CD14-positive monocyte (primary cell): ENCODE data around the gene ICAM3. TPM values are rescaled to one million over a fixed set of nuclear protein-coding genes. Genes with fewer than 3 reads are reported as not detected.

Experiments used
- DNase-seq, 3 donors: peaks; one replicate each; pipeline ENCODE4 v3.0.0-alpha.2; 2011 to 2022
- H2AFZ ChIP-seq: 2 replicates; pipeline ENCODE4 v1.6.0; 2012; ENCODE audit warnings: mild to moderate bottlenecking, low read depth, low read length, inconsistent platforms; ENCODE audit not compliant: insufficient read depth, poor library complexity, severe bottlenecking
- H3K27ac ChIP-seq, 2 donors: 1 replicate in 1 of 2; 2 replicates in 1 of 2; pipeline ENCODE4 v1.5.1; 2012 to 2013; ENCODE audit warnings: low read length in 2 of 2, control low read depth in 1 of 2, inconsistent platforms in 1 of 2, low read depth in 1 of 2, mild to moderate bottlenecking in 1 of 2
- H3K27me3 ChIP-seq, 2 donors: one replicate each; pipeline versions ENCODE4 v1.6.0 to v1.6.1; 2011 to 2013; ENCODE audit warnings: low read length in 2 of 2; ENCODE audit not compliant: control insufficient read depth in 2 of 2, insufficient read depth in 2 of 2
- H3K36me3 ChIP-seq, 2 donors: replicated peaks in 1 of 2; 1 replicate in 1 of 2; 2 replicates in 1 of 2; pipeline versions ENCODE4 v1.5.1 to v1.6.1; 2012 to 2013; ENCODE audit warnings: low read length in 2 of 2, control low read depth in 1 of 2, inconsistent platforms in 1 of 2, mild to moderate bottlenecking in 1 of 2; ENCODE audit not compliant: insufficient read depth in 2 of 2, control insufficient read depth in 1 of 2
- H3K4me1 ChIP-seq, 2 donors: 1 replicate in 1 of 2; 2 replicates in 1 of 2; pipeline versions ENCODE4 v1.5.1 to v1.6.1; 2012 to 2013; ENCODE audit warnings: low read length in 2 of 2, control low read depth in 1 of 2, inconsistent platforms in 1 of 2, mild to moderate bottlenecking in 1 of 2, moderate library complexity in 1 of 2; ENCODE audit not compliant: insufficient read depth in 2 of 2, control insufficient read depth in 1 of 2
- H3K4me2 ChIP-seq: replicated peaks from 2 replicates; pipeline ENCODE3; 2012; ENCODE audit warnings: low read length, moderate library complexity, mild to moderate bottlenecking; ENCODE audit not compliant: poor library complexity, severe bottlenecking; ENCODE audit errors: extremely low read depth
- H3K4me3 ChIP-seq, 3 experiments: fragments of 200-600 bp in 1 of 3; sonication (generic) in 1 of 3; replicated peaks in 1 of 3; 1 replicate in 2 of 3; 2 replicates in 1 of 3; pipeline ENCODE4 v1.5.1; 2011 to 2013; ENCODE audit warnings: low read length in 3 of 3, mild to moderate bottlenecking in 3 of 3, control low read depth in 2 of 3, low read depth in 2 of 3, inconsistent platforms in 1 of 3, moderate library complexity in 1 of 3
- H3K79me2 ChIP-seq: 2 replicates; pipeline ENCODE4 v1.6.0; 2012; ENCODE audit warnings: mild to moderate bottlenecking, control low read depth, inconsistent platforms, low read length, moderate library complexity; ENCODE audit not compliant: insufficient read depth
- H3K9ac ChIP-seq: 2 replicates; pipeline ENCODE4 v1.6.0; 2017; ENCODE audit warnings: low read length, mild to moderate bottlenecking; ENCODE audit not compliant: insufficient read depth, poor library complexity, severe bottlenecking
- H3K9me3 ChIP-seq, 2 donors: replicated peaks in 1 of 2; 1 replicate in 1 of 2; 2 replicates in 1 of 2; pipeline versions ENCODE4 v1.5.1 to v1.6.1; 2012 to 2013; ENCODE audit warnings: low read length in 2 of 2, control low read depth in 1 of 2; ENCODE audit not compliant: control insufficient read depth in 1 of 2, insufficient read depth in 1 of 2
- H4K20me1 ChIP-seq: 2 replicates; pipeline ENCODE4 v1.6.0; 2012; ENCODE audit warnings: mild to moderate bottlenecking, low read length, control low read depth, moderate library complexity; ENCODE audit not compliant: insufficient read depth
- H3K27ac Mint-ChIP-seq, 7 donors: one replicate each; pipeline ENCODE4 v1.8.0; 2020; ENCODE audit warnings: mild to moderate bottlenecking in 7 of 7, mixed read lengths in 7 of 7, moderate library complexity in 6 of 7, inconsistent platforms in 2 of 7
- H3K27me3 Mint-ChIP-seq, 3 donors: one replicate each; pipeline ENCODE4 v1.8.0; 2021 to 2022; ENCODE audit warnings: low read depth in 3 of 3, mild to moderate bottlenecking in 3 of 3, mixed read lengths in 3 of 3, moderate library complexity in 3 of 3, inconsistent platforms in 1 of 3
- H3K36me3 Mint-ChIP-seq, 2 donors: one replicate each; pipeline ENCODE4 v1.8.0; 2020; ENCODE audit warnings: mixed read lengths in 2 of 2, inconsistent platforms in 1 of 2, mild to moderate bottlenecking in 1 of 2
- H3K4me1 Mint-ChIP-seq: one replicate; pipeline ENCODE4 v1.8.0; 2020; ENCODE audit warnings: mild to moderate bottlenecking, mixed read lengths
- H3K4me3 Mint-ChIP-seq, 2 donors: one replicate each; pipeline ENCODE4 v1.8.0; 2020; ENCODE audit warnings: mild to moderate bottlenecking in 2 of 2, mixed read lengths in 2 of 2, moderate library complexity in 1 of 2
- H3K9me3 Mint-ChIP-seq, 7 donors: one replicate each; pipeline ENCODE4 v1.8.0; 2020 to 2022; ENCODE audit warnings: mixed read lengths in 7 of 7, mild to moderate bottlenecking in 6 of 7, moderate library complexity in 6 of 7, inconsistent platforms in 2 of 7
- CTCF ChIP-seq: fragments of 200-600 bp; IDR thresholded peaks from one replicate; pipeline ENCODE4 v1.8.0; 2022; ENCODE audit warnings: antibody characterized with exemption, mild to moderate bottlenecking
- WGBS: methylation state at CpG from one replicate; pipeline ENCODE4 v1.1.5; 2013; ENCODE audit warnings: missing lambda C conversion rate; ENCODE audit not compliant: insufficient coverage; 5-methylcytosine and 5-hydroxymethylcytosine counted together
- intact Hi-C, 2 donors: fragments of 100-400 bp; cut with micrococcal nuclease; formaldehyde crosslinking; loops; one replicate each; pipeline versions ENCODE4 v1.15.0 to v1.15.1; 2023
- polyA plus RNA-seq, 3 donors: library from polyadenylated mRNA; depleted of rRNA in 1 of 3; unstranded in 2 of 3; stranded (reverse) in 1 of 3; fragments of 300-500 nt in 2 of 3; fragments of >200 nt in 1 of 3; fragmentation: Illumina TruSeq in 2 of 3; gene quantifications; 1 replicate in 2 of 3; 2 replicates in 1 of 3; pipeline ENCODE4 v1.2.3, GENCODE V29; 2012 to 2021

Gene ICAM3
- polyA plus RNA-seq, 3 donors, result 189 to 234 (median 198) TPM

GRCh38 chr19:10346509-10346908, 7.1 kb upstream of the ICAM3 start:
- Histone ChIP-seq H3K36me3 (peaks cover 18 to 20% of the 10 kb centered on the region in 2 donors), H3K4me3 (peak overlapping the region in 1 of 3 experiments; percentile 48), H3K4me1 (peaks cover 28 to 32% of the 10 kb centered on the region in 2 donors), H3K27ac (peak overlapping the region; percentile 93 to 96), H4K20me1 (no peaks in the 10 kb centered on the region), H3K4me2 (peak overlapping the region; percentile 49), H3K27me3 (no peaks in the 10 kb centered on the region), H2AFZ (peak overlapping the region; percentile 37), H3K9ac (peak overlapping the region; percentile 76), H3K79me2 (no peaks in the 10 kb centered on the region), H3K9me3 (no peaks in the 10 kb centered on the region)
- DNase-seq, result peak; percentile 87 to 92 (median 91)
- peaks cover 23% of the 10 kb centered on the region for H3K4me1 Mint-ChIP-seq
- H3K27ac Mint-ChIP-seq, result peak overlapping the region; percentile 97 to 99 (median 99)
- TF ChIP-seq CTCF, result no peak
- intact Hi-C loops, result loop anchor here in 1 of 2 donors (2.0 to 5.0 kb wide), 2 partner anchors 14 to 36 kb away; partner anchors contain the start of genes RAVER1 and TYK2
- 2% methylated on average over 5 of the region's 10 CpGs for WGBS
- peaks cover 15 to 25% of the 10 kb centered on the region in 2 donors for H3K36me3 Mint-ChIP-seq
- peaks cover 0 to 2% (median 1%) of the 10 kb centered on the region in 3 donors for H3K27me3 Mint-ChIP-seq
- peaks cover 0 to 2% (median 0%) of the 10 kb centered on the region in 7 donors for H3K9me3 Mint-ChIP-seq
- H3K4me3 Mint-ChIP-seq, result peak overlapping the region; percentile 53 to 67

DNA sequence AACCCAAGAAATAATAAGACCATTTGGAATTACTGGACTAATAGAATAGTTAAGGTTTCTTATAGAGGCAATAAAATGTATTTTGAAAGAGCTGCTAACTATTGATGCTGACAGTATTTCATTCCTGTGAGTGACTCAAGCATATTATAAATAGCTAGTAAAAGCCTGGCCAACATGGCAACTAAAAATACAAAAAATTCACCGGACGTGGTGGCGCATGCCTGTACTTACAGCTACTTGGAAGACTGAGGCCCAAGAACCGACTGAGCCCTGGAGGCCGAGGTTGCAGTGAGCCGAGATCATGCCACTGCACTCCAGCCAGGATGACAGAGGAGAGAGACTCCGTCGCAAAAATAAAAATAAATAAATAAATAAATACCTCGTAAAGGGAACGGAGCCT, 5.4 kb upstream of the ICAM3 start:
- peaks cover 31% of the 10 kb centered on the region for H3K4me1 Mint-ChIP-seq

More for the DNA sequence above, 5.4 kb upstream of the ICAM3 start:
- Histone ChIP-seq H3K4me2 (no peak overlapping the region), H3K27me3 (no peaks in the 10 kb centered on the region), H3K36me3 (peaks cover 2 to 3% of the 10 kb centered on the region in 2 donors), H3K9ac (no peak overlapping the region), H3K4me3 (no peak overlapping the region), H3K4me1 (peaks cover 38 to 40% of the 10 kb centered on the region in 2 donors), H3K79me2 (no peaks in the 10 kb centered on the region), H3K27ac (peak overlapping the region in 1 of 2 donors; percentile 96), H3K9me3 (no peaks in the 10 kb centered on the region), H4K20me1 (no peaks in the 10 kb centered on the region), H2AFZ (no peak overlapping the region)
- Mint-ChIP-seq H3K4me3 (no peak overlapping the region), H3K36me3 (peaks cover 2 to 8% of the 10 kb centered on the region in 2 donors), H3K27me3 (peaks cover 0 to 5% (median 1%) of the 10 kb centered on the region in 3 donors), H3K27ac (peak overlapping the region; percentile 45 to 99 (median 62)), H3K9me3 (peaks cover 0 to 2% (median 0%) of the 10 kb centered on the region in 7 donors)
- TF ChIP-seq CTCF, result no peak
- DNase-seq, result no peak
- intact Hi-C loops, result loop anchor here in 1 of 2 donors (2.0 to 5.0 kb wide), 2 partner anchors 38 to 74 kb away; partner anchors contain the start of genes ICAM1 and TYK2
- 94% methylated on average over 4 of the region's 10 CpGs for WGBS
